NT2/D1 (cell line): ENCODE data around the gene EPHB6.

ENCODE experiments used
- DNase-seq: peaks from one replicate; pipeline ENCODE4 v3.0.0-alpha.2; 2011; ENCODE audit warnings: low read depth, low spot score
- H3K27me3 ChIP-seq: 2 replicates; pipeline ENCODE4 v1.6.0; 2011; ENCODE audit warnings: mild to moderate bottlenecking; ENCODE audit not compliant: insufficient read length, insufficient read depth
- H3K36me3 ChIP-seq: 2 replicates; pipeline ENCODE4 v1.6.1; 2011; ENCODE audit warnings: mild to moderate bottlenecking, low read length, mixed read lengths; ENCODE audit not compliant: insufficient read depth, insufficient read length
- H3K4me1 ChIP-seq: 2 replicates; pipeline ENCODE4 v1.5.1; 2011; ENCODE audit not compliant: insufficient read depth, insufficient read length
- H3K4me3 ChIP-seq: 2 replicates; pipeline ENCODE4 v1.5.1; 2011; ENCODE audit warnings: low read depth; ENCODE audit not compliant: insufficient read length
- H3K9ac ChIP-seq: 2 replicates; pipeline ENCODE4 v1.6.0; 2011; ENCODE audit warnings: low read depth; ENCODE audit not compliant: insufficient read length
- H3K9me3 ChIP-seq: 2 replicates; pipeline ENCODE4 v1.5.1; 2011; ENCODE audit warnings: mild to moderate bottlenecking, low read length; ENCODE audit not compliant: insufficient read depth
- SUZ12 ChIP-seq: IDR thresholded peaks from 2 replicates; pipeline ENCODE4 v1.6.1; 2011; ENCODE audit not compliant: insufficient read length, insufficient read depth; ENCODE audit errors: extremely low read depth
- YY1 ChIP-seq: IDR thresholded peaks from 2 replicates; pipeline ENCODE4 v1.6.1; 2011; ENCODE audit not compliant: insufficient read length, insufficient read depth
- ZNF274 ChIP-seq: IDR thresholded peaks from 2 replicates; pipeline ENCODE4 v1.6.1; 2011; ENCODE audit warnings: mild to moderate bottlenecking, low read depth, low read length

The EPHB6 gene

GRCh38 chr7:142919656-142920055, 64.8 kb downstream of the EPHB6 start:
- no peak for DNase-seq
- H3K27me3 ChIP-seq: no peaks in the 10 kb centered on the region
- H3K4me3 ChIP-seq: no peak overlapping the region
- H3K36me3 ChIP-seq: no peaks in the 10 kb centered on the region
- H3K4me1 ChIP-seq: no peaks in the 10 kb centered on the region
- no peak overlapping the region for H3K9ac ChIP-seq
- no peaks in the 10 kb centered on the region for H3K9me3 ChIP-seq
- TF ChIP-seq ZNF274 (no peak), SUZ12 (no peak), YY1 (no peak)
